Pancreas (tissue), 10 donors: ENCODE results near the gene COL9A1. TPM values are rescaled to one million over a fixed set of nuclear protein-coding genes. Genes with fewer than 3 reads are reported as not detected.

Experiments used
- ATAC-seq, 4 donors: fragments of 200-7000 bp; cut with Tn5 transposase; one replicate each; pipeline versions ENCODE4 v1.8.0 to v1.9.1; 2020; ENCODE audit warnings: mild to moderate bottlenecking in 4 of 4, moderate library complexity in 4 of 4
- DNase-seq, 6 donors: peaks; one replicate each; pipeline ENCODE4 v3.0.0-alpha.2; 2020
- FAIRE-seq: peaks from 2 replicates; lab custom pipeline; 2012; peaks lifted over from hg19 to GRCh38; lab: Jason Lieb, UNC
- H3K27ac ChIP-seq, 4 donors: fragments of 200-600 bp; sonication (generic); 1 replicate in 3 of 4; 2 replicates in 1 of 4; pipeline versions ENCODE4 v1.5.0 to v1.8.0; 2020
- H3K27me3 ChIP-seq, 4 donors: fragments of 200-600 bp; one replicate each; pipeline ENCODE4 v1.8.0; 2021
- H3K36me3 ChIP-seq, 3 donors: fragments of 200-600 bp; sonication (generic) in 1 of 3; one replicate each; pipeline versions ENCODE4 v1.5.0 to v1.8.0; 2020 to 2021
- H3K4me1 ChIP-seq, 3 donors: fragments of 200-600 bp; one replicate each; pipeline ENCODE4 v1.8.0; 2021
- H3K4me3 ChIP-seq, 4 donors: fragments of 200-600 bp; sonication (generic) in 2 of 4; one replicate each; pipeline versions ENCODE4 v1.5.0 to v1.8.0; 2020 to 2021
- H3K9me3 ChIP-seq, 4 donors: fragments of 200-600 bp; one replicate each; pipeline ENCODE4 v1.8.0; 2021
- CTCF ChIP-seq, 4 donors: fragments of 200-600 bp; sonication (generic) in 3 of 4; IDR thresholded peaks; one replicate each; pipeline versions ENCODE4 v1.5.0 to v1.8.0; 2021; ENCODE audit warnings: antibody characterized with exemption in 4 of 4
- WGBS, 2 donors: extraction: QIAGEN DNeasy Blood & Tissue Kit; methylation state at CpG; one replicate each; pipeline ENCODE4 v1.1.7; 2013; 5-methylcytosine and 5-hydroxymethylcytosine counted together
- intact Hi-C, 3 donors: fragments of 100-400 bp; cut with DNase I; formaldehyde crosslinking; loops; one replicate each; pipeline versions ENCODE4 v1.11.1 to v1.14.2; 2022
- polyA plus RNA-seq, 2 donors: library from polyadenylated mRNA; stranded (reverse); fragments of 200-250 nt; gene quantifications; one replicate each; pipeline ENCODE4 v1.2.3, GENCODE V29; 2013
- total RNA-seq, 6 donors: library from RNA; stranded (reverse); fragmentation: NEBNext Ultra II Directional in 4 of 6; extraction: Animal tissue kit (Norgen Biotek cat#: 25700) in 4 of 6; gene quantifications; one replicate each; pipeline versions ENCODE4 v1.2.1 to v1.2.4, GENCODE V29; 2021 to 2023
- donor health status: healthy with polysubstance abuse.
- donor health status: DM: no; HTN: no; CAD: no; lungs with moderate emphysema.
- donor health status: DM: no; HTN: no; CAD: no.
- donor health status: control.
- donor health status: control.
- donor health status: Bipolar disorder and iron deficiency.
- donor health status: DM: yes; HTN: yes; CAD: no.
- donor health status: DM: no; HTN: no; CAD: no.
- donor health status: DM: no; HTN: no; CAD: no.
- donor health status: DM: yes; HTN: yes; CAD: no.

Gene COL9A1
- total and polyA plus RNA-seq, 8 donors: 0.09 to 1.1 (median 0.27) TPM; not detected in 3

DNA sequence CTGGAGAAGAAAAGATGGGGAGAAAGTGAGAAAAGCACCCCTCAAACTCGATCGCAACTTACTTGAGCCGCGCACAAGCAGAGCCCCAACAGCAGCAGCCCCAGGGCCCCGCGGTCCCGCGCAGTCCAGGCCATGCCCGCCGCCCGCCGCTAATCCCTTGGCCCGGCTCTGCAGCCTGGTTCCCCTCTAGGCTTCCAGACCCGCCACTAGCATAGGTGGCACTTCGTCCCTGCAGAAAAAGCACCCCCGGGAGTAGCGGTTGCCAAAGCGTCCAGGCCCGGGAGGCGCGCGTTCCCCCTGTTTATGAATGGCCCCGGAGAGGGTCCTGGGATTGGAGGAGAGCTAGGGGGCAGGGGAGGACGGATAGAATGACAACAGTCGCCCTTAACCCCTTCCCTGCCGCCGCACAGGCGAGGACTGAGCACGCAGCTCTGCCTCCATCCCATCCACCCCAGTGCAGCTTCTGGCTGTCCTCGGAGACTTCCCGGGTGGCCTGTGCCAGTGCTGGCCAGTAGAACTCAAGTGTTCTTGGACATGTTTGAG, 19.9 kb downstream of the COL9A1 start:
- peak overlapping the region in 1 of 4 donors; percentile 11 for H3K4me3 ChIP-seq
- H3K27me3 ChIP-seq: no peaks in the 10 kb centered on the region
- WGBS, 2 donors: 9 to 10% methylated on average over 30 to 31 of the region's 31 CpGs
- FAIRE-seq: no peak
- no peaks in the 10 kb centered on the region for H3K36me3 ChIP-seq
- no peak overlapping the region for H3K27ac ChIP-seq
- intact Hi-C loops: no loop called here
- peak in 3 of 4 donors; percentile 33 to 52 (median 33) for ATAC-seq
- H3K9me3 ChIP-seq: no peaks in the 10 kb centered on the region
- peak in 1 of 6 donors; percentile 46 for DNase-seq
- no peak for TF ChIP-seq CTCF (IDR thresholded peaks at IDR 0.05)
- H3K4me1 ChIP-seq: peaks cover 0 to 4% (median 3%) of the 10 kb centered on the region in 3 donors

- Histone ChIP-seq H3K27me3 (no peaks in the 10 kb centered on the region), H3K4me1 (peaks cover 0 to 4% (median 3%) of the 10 kb centered on the region in 3 donors), H3K9me3 (no peaks in the 10 kb centered on the region), H3K36me3 (no peaks in the 10 kb centered on the region), H3K4me3 (peak overlapping the region in 1 of 4 donors; percentile 11), H3K27ac (no peak overlapping the region)
- DNase-seq (peak in 1 of 6 donors; percentile 52), ATAC-seq (peak in 3 of 4 donors; percentile 39 to 52 (median 45)), FAIRE-seq (no peak)
- intact Hi-C loops: no loop called here
- 12 to 14% methylated on average over 31 to 39 of the region's 39 CpGs for WGBS, 2 donors
- no peak for TF ChIP-seq CTCF (IDR thresholded peaks at IDR 0.05)
Observed at GRCh38 chr6:70282312-70282918, 20.5 kb downstream of the COL9A1 start.

DNA sequence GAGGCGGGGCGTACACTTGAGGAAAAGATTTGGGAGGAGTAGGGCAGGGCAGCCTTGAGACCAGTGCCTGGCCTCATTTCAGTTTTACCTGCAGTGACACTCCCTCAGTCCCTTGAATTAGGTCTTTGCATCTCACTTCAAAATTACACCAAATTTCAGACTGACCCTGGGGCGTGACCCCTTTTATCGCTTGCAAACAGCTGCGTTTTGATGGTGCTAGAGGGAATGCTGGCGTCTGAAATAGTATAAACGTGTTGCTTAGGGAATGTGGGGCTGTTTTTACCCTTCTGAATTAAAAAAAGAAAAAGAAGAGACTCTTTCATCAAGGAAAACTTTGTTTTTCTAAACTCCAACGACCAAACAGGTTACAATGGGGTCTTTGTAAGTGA, 21.0 kb downstream of the COL9A1 start:
- ATAC-seq: no peak
- Histone ChIP-seq H3K9me3 (no peaks in the 10 kb centered on the region), H3K4me3 (no peak overlapping the region), H3K27ac (no peak overlapping the region), H3K36me3 (no peaks in the 10 kb centered on the region), H3K4me1 (peaks cover 0 to 4% (median 3%) of the 10 kb centered on the region in 3 donors), H3K27me3 (no peaks in the 10 kb centered on the region)
- FAIRE-seq: no peak
- TF ChIP-seq CTCF (IDR thresholded peaks at IDR 0.05): no peak
- WGBS, 2 donors: 48 to 56% methylated on average over 8 of the region's 8 CpGs
- intact Hi-C loops: no loop called here
- no peak for DNase-seq

DNA sequence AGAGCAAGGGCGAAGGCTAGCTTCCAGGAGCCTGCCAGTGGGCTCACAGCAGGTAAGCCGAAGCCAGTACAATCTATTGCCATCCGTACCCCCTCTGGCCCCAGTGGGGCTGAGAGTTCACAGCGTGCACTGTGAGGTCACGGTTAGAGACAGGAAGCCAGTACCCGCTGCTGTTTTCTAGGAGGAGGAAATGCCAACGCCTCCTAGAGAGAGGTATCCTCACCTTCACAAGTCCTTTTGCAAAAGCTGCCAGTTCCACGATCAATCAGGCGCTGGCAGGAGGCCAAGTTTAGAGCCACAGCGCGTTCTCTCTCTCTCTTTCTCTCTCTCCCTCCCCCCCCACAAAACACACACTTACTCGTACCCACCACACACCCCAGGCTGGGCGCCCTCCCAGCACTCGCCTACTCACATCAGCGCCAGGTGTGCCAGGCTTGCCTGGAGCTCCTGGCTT, 22.5 kb downstream of the COL9A1 start:
- intact Hi-C loops: no loop called here
- H3K36me3 ChIP-seq: no peaks in the 10 kb centered on the region
- DNase-seq (peak; percentile 54 to 89 (median 76)), ATAC-seq (peak; percentile 57 to 75 (median 66)), FAIRE-seq (no peak)
- H3K27ac ChIP-seq: no peak overlapping the region
- TF ChIP-seq CTCF (IDR thresholded peaks at IDR 0.05): no peak
- no peaks in the 10 kb centered on the region for H3K9me3 ChIP-seq
- no peak overlapping the region for H3K4me3 ChIP-seq
- peaks cover 0 to 4% (median 3%) of the 10 kb centered on the region in 3 donors for H3K4me1 ChIP-seq
- 12 to 15% methylated on average over 15 of the region's 15 CpGs for WGBS, 2 donors
- no peaks in the 10 kb centered on the region for H3K27me3 ChIP-seq

- 88% methylated on average over 2 of the region's 2 CpGs for WGBS, 2 donors
- intact Hi-C loops: no loop called here
Observed at GRCh38 chr6:70277470-70277869, 25.4 kb downstream of the COL9A1 start.

More at GRCh38 chr6:70277470-70277869, 25.4 kb downstream of the COL9A1 start:
- no peak for TF ChIP-seq CTCF (IDR thresholded peaks at IDR 0.05)
- Histone ChIP-seq H3K27me3 (no peaks in the 10 kb centered on the region), H3K36me3 (no peaks in the 10 kb centered on the region), H3K4me1 (peaks cover 0 to 3% (median under 1%) of the 10 kb centered on the region in 3 donors), H3K9me3 (no peaks in the 10 kb centered on the region), H3K4me3 (no peak overlapping the region), H3K27ac (no peak overlapping the region)
- DNase-seq (no peak), FAIRE-seq (no peak), ATAC-seq (peak in 3 of 4 donors; percentile 40 to 63 (median 62))
